Measurements from ENCODE around the gene MST1.

MST1 gene

DNA sequence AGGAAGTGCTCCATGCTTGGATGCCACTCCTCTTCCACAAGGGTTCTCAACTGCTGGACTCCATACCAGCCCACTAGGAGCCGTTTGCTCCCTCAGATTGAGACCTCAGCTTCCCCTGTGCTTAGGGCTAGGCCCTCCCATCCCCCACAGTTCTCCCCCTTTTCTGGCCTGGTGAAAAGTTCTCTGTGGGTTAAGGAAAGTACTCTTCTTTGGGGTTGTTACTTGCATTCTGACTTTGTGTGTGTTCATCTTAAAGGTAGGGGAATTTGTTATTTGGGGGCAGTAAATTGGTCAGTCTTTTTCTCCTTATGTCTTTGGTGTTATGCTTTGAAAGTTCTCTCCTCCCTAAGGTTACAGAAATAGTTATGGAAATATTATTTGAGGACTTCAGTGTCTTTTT is 39.1 kb downstream of the MST1 start:
- Mint-ChIP-seq H3K36me3 (no peaks in the 10 kb centered on the region), H3K4me3 (no peak overlapping the region), H3K4me1 (no peaks in the 10 kb centered on the region), H3K27ac (no peak overlapping the region), H3K27me3 (no peaks in the 10 kb centered on the region), H3K9me3 (no peaks in the 10 kb centered on the region)

DNA sequence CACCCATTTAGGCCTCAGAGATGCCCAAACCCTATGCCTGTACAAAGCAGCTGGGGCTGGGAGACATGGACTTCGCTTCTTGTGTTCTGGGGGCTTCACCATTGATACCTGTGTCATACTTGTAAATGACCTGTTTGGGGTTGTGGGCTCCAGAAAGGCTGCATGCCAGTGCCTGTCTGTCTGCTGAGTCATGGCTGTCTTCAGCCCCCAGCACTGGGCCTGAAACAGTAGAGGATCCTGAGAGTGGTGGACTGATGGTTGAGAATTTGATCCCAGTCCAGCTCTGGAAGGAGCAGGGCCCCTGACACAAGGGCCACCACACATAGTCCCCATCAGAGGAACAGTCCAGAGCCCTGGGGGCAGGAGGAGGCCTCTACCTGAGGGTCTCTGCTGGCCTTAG is 39.7 kb downstream of the MST1 start:
- Mint-ChIP-seq H3K9me3 (no peaks in the 10 kb centered on the region), H3K4me1 (no peaks in the 10 kb centered on the region), H3K27me3 (no peaks in the 10 kb centered on the region), H3K27ac (no peak overlapping the region), H3K36me3 (no peaks in the 10 kb centered on the region), H3K4me3 (no peak overlapping the region)

DNA sequence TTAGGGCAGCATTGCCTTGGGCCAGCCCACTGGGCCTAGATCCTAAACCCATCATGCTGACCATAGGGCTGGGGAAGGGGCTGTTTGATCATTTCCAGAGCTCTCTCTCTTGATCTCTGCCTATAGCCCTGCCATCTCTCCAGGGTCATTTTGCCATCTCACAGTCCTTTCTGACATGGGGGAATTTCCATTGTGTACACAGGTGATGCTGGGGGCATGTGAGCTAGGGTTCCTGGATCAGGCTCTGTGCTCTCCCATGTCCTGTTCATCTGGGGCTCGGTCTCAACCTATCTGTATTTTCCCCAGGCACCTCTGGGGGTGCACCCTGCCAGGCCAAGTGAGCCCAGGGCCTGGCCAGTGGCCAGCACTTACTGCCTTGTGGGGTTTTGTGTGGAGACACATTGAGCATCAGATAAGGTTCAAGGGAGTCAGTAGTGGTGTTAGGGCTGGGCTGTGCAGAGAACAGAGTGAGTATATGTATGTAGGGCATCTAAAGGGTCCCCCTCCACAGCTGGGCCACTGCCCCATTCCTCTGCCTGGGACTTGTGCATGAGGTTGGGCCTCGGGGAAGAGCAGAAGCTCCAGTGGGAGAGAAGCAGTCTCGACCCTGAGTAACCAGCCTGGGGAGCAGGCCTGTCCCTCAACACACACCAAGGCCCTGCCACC is 40.8 kb downstream of the MST1 start:
- Mint-ChIP-seq H3K27me3 (no peaks in the 10 kb centered on the region), H3K4me1 (no peaks in the 10 kb centered on the region), H3K4me3 (no peak overlapping the region), H3K9me3 (no peaks in the 10 kb centered on the region), H3K36me3 (no peaks in the 10 kb centered on the region), H3K27ac (no peak overlapping the region)

DNA sequence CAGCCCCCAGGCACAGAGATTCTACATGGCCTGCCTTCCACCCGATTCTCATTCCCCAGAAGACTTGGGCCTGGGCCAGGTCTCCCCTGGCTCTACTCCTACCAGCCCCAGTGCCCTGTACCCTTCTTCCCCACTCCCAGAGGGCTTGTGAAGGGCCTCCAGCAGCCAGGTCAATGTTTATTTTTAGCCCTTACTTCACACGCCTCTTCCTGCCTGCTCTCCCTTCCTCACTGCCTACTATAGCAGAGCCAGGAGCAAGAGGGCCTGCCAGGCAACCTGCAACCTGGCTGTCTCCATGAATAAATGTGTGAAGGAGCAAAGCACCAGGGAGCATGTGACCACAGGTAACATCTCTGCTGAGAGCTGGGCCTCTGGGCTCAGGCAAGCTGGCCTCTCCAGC is 41.5 kb downstream of the MST1 start:
- H3K4me3 Mint-ChIP-seq, result no peak overlapping the region
- H3K36me3 Mint-ChIP-seq, result no peaks in the 10 kb centered on the region
- H3K27me3 Mint-ChIP-seq, result no peaks in the 10 kb centered on the region
- no peak overlapping the region for H3K27ac Mint-ChIP-seq
- H3K9me3 Mint-ChIP-seq, result no peaks in the 10 kb centered on the region
- H3K4me1 Mint-ChIP-seq, result no peaks in the 10 kb centered on the region

DNA sequence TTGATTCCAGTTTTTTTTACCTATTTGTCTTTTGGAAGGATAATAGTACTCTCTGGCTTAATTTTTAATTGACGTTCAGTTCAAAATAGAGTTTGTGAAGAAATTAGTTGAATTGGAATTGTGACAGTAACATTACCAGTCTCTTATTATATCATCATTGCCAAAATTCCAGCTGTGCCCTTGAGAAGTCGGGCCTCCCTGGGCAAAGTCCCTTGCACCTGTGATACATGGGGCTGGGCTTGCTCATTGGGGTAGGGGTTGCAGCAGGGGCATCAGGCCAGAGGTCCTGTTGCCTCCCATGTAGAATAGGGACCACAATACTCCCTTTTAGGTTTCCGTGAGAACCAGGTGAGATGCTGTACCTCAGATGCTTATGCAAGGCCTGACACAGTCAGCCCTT is 43.0 kb downstream of the MST1 start:
- Mint-ChIP-seq H3K27ac (no peak overlapping the region), H3K4me3 (no peak overlapping the region), H3K27me3 (no peaks in the 10 kb centered on the region)

DNA sequence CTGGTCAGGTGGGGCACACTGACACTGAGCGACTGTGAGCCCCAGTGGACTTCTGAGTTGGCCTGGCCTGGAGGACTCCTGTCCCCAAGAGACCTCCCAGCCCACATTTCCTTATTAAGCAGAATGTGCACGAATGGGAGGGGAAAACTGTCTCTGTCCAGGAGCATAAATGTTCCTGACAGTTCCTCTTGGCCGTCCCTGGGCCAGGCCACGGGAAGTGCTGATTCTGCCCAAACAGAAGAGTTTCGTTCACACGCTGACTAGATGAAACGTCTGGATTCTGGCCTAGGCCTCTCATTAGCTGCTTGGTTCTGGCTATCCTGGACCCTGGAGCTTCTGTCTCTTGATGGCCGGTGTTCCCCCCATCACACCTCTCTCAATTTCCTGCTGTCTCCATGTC is 44.6 kb downstream of the MST1 start:
- H3K9me3 Mint-ChIP-seq, result no peaks in the 10 kb centered on the region
- no peaks in the 10 kb centered on the region for H3K4me1 Mint-ChIP-seq
- no peak overlapping the region for H3K27ac Mint-ChIP-seq
- H3K4me3 Mint-ChIP-seq, result no peak overlapping the region
- no peaks in the 10 kb centered on the region for H3K36me3 Mint-ChIP-seq
- H3K27me3 Mint-ChIP-seq, result no peaks in the 10 kb centered on the region

More for the DNA sequence above, 43.0 kb downstream of the MST1 start:
- H3K9me3 Mint-ChIP-seq, result no peaks in the 10 kb centered on the region
- H3K36me3 Mint-ChIP-seq, result no peaks in the 10 kb centered on the region
- H3K4me1 Mint-ChIP-seq, result no peaks in the 10 kb centered on the region

DNA sequence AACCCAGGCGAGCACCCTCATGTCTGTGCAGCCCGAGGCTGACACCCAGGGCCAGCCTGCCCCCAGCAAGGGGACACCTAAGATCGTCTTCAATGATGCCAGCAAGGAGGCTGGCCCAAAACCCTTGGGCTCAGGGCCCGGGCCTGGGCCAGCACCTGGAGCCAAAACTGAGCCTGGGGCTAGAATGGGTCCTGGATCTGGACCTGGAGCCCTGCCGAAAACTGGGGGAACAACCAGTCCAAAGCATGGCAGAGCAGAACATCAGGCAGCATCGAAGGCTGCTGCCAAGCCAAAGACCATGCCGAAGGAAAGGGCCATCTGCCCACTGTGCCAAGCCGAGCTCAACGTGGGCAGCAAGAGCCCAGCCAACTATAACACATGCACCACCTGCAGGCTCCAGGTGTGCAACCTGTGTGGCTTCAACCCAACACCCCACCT is 46.5 kb downstream of the MST1 start:
- H3K27me3 Mint-ChIP-seq, result no peaks in the 10 kb centered on the region
- H3K4me3 Mint-ChIP-seq, result no peak overlapping the region
- H3K36me3 Mint-ChIP-seq, result no peaks in the 10 kb centered on the region
- no peak overlapping the region for H3K27ac Mint-ChIP-seq
- no peaks in the 10 kb centered on the region for H3K9me3 Mint-ChIP-seq
- no peaks in the 10 kb centered on the region for H3K4me1 Mint-ChIP-seq

DNA sequence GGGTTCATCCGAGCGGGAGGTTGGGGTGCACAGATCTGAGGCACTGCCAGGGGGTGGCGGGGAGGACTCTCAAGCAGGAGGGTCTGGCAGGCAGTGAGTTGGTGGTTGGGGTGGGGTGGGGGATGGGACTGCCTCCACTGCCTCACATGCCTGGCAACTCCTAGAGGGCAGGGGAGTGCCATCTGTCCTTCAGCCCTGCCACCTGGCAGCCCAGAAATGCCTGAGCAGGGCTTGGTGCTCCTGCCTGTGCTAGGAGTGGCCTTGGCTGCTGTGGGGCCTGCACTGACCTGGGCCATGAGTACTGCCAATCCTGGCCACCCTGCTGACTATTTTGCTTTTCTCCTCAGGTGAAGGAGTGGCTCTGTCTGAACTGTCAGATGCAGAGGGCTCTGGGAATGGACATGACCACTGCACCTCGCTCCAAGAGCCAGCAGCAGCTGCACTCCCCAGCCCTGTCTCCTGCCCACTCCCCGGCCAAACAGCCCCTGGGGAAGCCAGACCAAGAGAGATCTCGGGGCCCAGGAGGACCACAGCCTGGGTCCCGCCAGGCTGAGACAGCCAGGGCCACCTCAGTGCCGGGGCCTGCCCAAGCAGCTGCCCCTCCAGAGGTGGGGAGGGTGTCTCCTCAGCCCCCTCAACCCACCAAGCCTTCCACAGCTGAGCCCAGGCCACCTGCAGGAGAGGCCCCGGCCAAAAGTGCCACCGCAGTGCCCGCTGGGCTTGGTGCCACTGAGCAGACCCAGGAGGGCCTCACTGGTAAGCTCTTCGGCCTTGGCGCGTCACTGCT is 47.2 kb downstream of the MST1 start:
- H3K9me3 Mint-ChIP-seq, result no peaks in the 10 kb centered on the region
- no peaks in the 10 kb centered on the region for H3K36me3 Mint-ChIP-seq
- no peak overlapping the region for H3K4me3 Mint-ChIP-seq
- H3K27ac Mint-ChIP-seq, result no peak overlapping the region
- no peaks in the 10 kb centered on the region for H3K27me3 Mint-ChIP-seq
- H3K4me1 Mint-ChIP-seq, result no peaks in the 10 kb centered on the region

DNA sequence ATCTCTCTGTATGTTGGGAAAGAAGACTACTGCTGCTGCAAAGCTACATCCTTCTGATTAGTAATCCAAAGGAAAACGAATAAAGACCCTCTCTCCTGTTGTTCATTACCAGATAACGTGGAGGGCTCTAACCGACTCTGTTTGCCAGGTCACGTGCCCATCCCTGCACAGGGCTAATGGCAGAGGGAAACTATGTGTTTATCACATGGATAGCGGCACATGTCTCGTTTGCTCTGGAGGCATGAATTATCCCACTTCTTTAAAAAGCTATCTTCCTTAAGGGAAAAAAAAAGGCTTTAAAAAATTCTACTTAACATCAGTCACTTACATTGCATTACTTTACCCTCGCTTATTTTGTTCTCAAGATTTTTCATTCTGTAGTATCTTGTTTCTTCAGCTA is 48.0 kb downstream of the MST1 start:
- H3K27me3 Mint-ChIP-seq, result no peaks in the 10 kb centered on the region
- no peaks in the 10 kb centered on the region for H3K9me3 Mint-ChIP-seq
- no peaks in the 10 kb centered on the region for H3K36me3 Mint-ChIP-seq
- no peak overlapping the region for H3K27ac Mint-ChIP-seq
- H3K4me1 Mint-ChIP-seq, result no peaks in the 10 kb centered on the region
- H3K4me3 Mint-ChIP-seq, result no peak overlapping the region

DNA sequence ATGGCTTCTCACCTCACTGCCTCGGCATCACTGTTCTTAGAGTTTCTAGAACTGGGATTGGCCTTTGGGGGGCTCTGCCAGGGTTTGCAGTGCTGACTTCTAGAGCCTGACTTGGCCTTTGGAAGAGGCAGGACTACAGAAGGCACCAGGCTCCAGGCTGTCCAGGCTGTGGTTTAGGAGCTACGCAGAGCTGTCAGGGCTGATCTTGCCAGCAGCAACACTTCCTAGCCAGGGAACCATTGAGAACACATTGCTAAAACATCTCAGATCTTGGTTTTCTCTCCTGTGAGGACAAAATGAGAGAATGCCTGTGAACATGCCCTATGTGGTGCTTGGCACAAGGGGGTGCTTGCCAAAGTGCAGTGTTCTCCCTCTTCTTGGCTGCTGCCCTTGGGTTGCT is 49.7 kb downstream of the MST1 start:
- Mint-ChIP-seq H3K27me3 (no peaks in the 10 kb centered on the region), H3K27ac (no peak overlapping the region)

DNA sequence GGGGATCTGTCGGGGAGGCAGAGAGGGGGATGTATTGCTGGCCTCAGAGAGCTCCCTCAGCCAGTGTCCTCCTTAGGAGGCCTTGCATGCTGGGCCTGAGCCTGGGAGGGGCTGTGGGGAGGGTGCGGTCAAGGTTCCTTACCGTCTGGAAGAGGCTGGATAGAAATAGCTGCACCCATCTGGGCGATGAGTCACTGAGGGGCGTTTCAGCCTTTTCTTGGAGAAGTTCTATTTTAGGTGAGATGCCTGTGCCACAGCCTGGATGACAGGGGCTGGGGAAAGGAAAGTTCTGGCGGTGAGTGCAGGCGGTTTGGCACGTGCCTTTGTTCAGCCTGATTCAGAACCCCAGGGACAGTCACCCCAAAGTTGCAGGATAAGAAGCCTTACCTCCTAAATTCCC is 50.8 kb downstream of the MST1 start:
- Mint-ChIP-seq H3K27me3 (no peaks in the 10 kb centered on the region), H3K4me1 (no peaks in the 10 kb centered on the region), H3K9me3 (no peaks in the 10 kb centered on the region), H3K36me3 (no peaks in the 10 kb centered on the region), H3K27ac (no peak overlapping the region), H3K4me3 (no peak overlapping the region)

More for the DNA sequence above, 49.7 kb downstream of the MST1 start:
- Mint-ChIP-seq H3K9me3 (no peaks in the 10 kb centered on the region), H3K36me3 (no peaks in the 10 kb centered on the region), H3K4me1 (no peaks in the 10 kb centered on the region), H3K4me3 (no peak overlapping the region)

DNA sequence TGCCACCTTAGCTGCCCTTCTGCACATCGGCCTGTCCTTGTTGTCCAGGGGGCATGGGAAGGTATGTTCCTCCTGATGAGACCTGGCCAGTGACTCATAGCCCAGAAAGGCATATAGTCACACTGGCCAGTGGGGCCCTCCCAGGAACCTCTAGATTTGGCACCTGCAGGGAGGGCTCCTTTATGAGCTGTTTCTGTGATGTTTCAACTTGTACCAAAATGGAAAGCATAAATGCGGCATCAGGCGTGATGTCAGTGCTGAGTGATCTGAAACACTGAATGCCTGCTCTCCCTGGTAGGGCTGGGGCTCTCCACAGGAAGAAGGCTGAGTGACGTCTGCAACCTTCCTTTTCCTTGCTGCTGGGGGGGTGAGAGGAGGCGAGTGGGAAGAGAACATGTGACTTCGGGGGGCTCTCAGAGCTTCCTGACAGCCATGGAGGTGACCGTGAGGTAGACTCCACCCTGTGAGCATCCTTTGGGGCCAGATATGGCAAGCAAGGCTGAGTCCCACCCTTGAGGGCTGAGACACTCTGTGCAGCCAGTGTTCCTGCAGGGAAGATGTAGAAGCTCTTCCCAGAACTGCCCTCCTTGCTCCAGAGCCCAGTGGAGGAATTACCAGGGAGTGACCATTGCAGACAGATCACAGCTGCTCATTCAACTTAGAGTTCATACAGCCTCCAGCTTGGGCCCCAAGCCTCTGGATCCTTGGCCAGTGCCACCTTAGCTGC is 52.2 kb downstream of the MST1 start:
- Mint-ChIP-seq H3K27me3 (no peaks in the 10 kb centered on the region), H3K9me3 (no peaks in the 10 kb centered on the region), H3K4me3 (no peak overlapping the region), H3K36me3 (no peaks in the 10 kb centered on the region), H3K4me1 (no peaks in the 10 kb centered on the region), H3K27ac (no peak overlapping the region)

DNA sequence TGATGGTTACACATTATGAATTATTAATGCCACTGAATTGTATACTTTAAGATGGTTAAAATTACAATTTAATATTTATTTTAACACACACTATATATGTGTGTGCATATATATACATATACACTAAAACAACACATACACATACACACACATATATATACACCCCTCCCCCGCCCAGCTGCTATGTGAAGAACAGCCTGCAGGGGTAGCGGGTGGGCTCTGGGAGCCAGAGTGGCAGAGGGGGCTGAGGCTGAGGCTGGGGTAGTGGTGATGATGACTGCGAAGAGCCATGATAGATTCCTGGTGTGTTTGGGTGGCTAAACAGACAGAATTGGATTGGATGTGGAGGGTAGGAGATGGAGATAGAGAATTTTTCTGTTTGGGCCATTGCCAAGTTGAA is 54.5 kb downstream of the MST1 start:
- no peak overlapping the region for H3K4me3 Mint-ChIP-seq
- peaks cover 3% of the 10 kb centered on the region for H3K36me3 Mint-ChIP-seq
- H3K27me3 Mint-ChIP-seq, result peaks cover 1% of the 10 kb centered on the region
- no peak overlapping the region for H3K27ac Mint-ChIP-seq
- no peaks in the 10 kb centered on the region for H3K4me1 Mint-ChIP-seq
- H3K9me3 Mint-ChIP-seq, result no peaks in the 10 kb centered on the region
